ENCODE results near the gene C3orf80. TPM values are rescaled to one million over a fixed set of nuclear protein-coding genes. Genes with fewer than 3 reads are reported as not detected.
A peak's percentile ranks its signal among the peaks of the same experiment; 100 is the strongest.
"Not testable (repeated sequence)": the region's sequence is repeated elsewhere in the genome, so short reads cannot be mapped to it uniquely, and the experiment has no call there.

The C3orf80 gene
- total RNA-seq, 6 experiments from 2014 or later = 0.26 to 0.95 (median 0.47) TPM

DNA sequence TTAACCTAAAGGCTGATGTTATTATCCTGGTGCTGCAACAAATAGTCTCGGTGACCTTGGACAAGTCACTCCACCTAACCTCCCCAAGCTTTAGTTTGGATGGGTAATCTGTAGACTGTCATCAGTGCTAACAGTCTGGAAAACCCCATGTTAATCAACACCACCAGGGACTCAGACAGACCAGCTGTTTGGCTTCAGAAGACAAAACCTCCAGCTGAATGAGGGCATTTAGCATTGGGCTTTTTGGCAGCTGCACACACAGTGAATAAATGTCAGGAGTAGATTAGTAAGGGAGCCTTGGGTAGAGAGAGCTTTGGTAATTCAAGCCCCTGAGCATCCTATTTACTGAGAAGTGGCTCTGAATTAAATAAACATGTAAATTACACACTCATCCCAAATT lies 24.9 kb upstream of the C3orf80 start:
- H3K27me3 Mint-ChIP-seq (ENCODE audit: insufficient read depth) = peaks cover 1% of the 10 kb centered on the region
- H3K4me1 Mint-ChIP-seq (ENCODE audit: low read depth) = no peaks in the 10 kb centered on the region
- no peaks in the 10 kb centered on the region for H3K36me3 Mint-ChIP-seq (ENCODE audit: low read depth)
- no peak for DNase-seq
- no peaks in the 10 kb centered on the region for H3K9me3 Mint-ChIP-seq
- H3K27ac Mint-ChIP-seq = no peak overlapping the region
- TF ChIP-seq, protein P1, sequence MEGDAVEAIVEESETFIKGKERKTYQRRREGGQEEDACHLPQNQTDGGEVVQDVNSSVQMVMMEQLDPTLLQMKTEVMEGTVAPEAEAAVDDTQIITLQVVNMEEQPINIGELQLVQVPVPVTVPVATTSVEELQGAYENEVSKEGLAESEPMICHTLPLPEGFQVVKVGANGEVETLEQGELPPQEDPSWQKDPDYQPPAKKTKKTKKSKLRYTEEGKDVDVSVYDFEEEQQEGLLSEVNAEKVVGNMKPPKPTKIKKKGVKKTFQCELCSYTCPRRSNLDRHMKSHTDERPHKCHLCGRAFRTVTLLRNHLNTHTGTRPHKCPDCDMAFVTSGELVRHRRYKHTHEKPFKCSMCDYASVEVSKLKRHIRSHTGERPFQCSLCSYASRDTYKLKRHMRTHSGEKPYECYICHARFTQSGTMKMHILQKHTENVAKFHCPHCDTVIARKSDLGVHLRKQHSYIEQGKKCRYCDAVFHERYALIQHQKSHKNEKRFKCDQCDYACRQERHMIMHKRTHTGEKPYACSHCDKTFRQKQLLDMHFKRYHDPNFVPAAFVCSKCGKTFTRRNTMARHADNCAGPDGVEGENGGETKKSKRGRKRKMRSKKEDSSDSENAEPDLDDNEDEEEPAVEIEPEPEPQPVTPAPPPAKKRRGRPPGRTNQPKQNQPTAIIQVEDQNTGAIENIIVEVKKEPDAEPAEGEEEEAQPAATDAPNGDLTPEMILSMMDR (IDR thresholded peaks at IDR 0.05) = no peak
- H3K4me3 Mint-ChIP-seq = no peak overlapping the region

DNA sequence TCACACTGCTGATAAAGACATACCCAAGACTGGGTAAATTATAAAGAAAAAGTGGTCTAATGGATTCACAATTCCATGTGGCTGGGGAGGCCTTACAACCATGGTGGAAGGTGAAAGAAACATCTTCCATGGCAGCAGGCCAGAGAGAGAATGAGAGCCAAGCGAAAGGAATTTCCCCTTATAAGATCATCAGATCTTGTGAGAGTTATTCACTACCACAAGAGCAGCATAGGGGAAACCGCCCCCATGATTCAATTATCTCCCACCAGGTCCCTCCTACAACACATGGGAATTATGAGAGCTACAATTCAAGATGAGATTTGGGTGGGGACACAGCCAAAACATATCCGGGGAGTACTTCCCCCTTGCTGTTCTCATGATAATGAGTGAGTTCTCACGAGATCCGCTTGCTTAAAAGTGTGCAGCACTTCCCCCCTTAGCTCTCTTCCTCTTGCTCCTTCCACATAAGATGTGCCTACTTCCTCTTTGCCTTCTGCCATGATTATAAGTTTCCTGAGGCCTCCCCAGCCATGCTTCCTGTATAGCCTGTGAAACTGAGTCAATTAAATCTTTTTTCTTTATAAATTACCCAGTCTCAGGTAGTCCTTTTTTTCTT lies 20.7 kb upstream of the C3orf80 start:
- H3K27me3 Mint-ChIP-seq (ENCODE audit: insufficient read depth); H3K4me3 Mint-ChIP-seq; H3K9me3 Mint-ChIP-seq; H3K4me1 Mint-ChIP-seq (ENCODE audit: low read depth); H3K27ac Mint-ChIP-seq; DNase-seq; H3K36me3 Mint-ChIP-seq (ENCODE audit: low read depth): not testable (repeated sequence)

DNA sequence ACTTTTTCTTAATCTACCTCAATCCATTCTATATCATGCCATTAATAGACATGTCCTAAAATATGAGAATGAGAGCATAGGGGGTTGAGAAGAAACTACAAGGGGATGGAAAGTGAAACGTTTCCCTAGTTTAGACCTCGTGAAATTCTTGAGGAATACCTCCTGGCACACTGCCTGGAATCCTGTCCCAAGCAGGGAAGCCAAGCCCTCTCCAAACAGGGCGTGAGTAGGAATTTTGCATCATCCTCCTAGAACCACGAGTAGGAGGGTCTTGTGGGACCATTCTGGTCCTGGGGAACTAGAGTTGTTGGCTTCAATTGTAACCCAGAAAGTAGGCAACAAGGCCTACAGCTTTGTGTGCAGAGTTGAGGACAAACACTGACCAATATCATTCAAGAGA lies 19.6 kb upstream of the C3orf80 start:
- TF ChIP-seq, protein P1 (IDR thresholded peaks at IDR 0.05) = no peak
- H3K27ac Mint-ChIP-seq = no peak overlapping the region
- no peaks in the 10 kb centered on the region for H3K9me3 Mint-ChIP-seq
- H3K4me1 Mint-ChIP-seq (ENCODE audit: low read depth) = peaks cover 3% of the 10 kb centered on the region
- H3K36me3 Mint-ChIP-seq (ENCODE audit: low read depth) = no peaks in the 10 kb centered on the region
- no peak overlapping the region for H3K4me3 Mint-ChIP-seq
- H3K27me3 Mint-ChIP-seq (ENCODE audit: insufficient read depth) = no peaks in the 10 kb centered on the region; the same call in none of the 2 replicates
- no peak for DNase-seq

DNA sequence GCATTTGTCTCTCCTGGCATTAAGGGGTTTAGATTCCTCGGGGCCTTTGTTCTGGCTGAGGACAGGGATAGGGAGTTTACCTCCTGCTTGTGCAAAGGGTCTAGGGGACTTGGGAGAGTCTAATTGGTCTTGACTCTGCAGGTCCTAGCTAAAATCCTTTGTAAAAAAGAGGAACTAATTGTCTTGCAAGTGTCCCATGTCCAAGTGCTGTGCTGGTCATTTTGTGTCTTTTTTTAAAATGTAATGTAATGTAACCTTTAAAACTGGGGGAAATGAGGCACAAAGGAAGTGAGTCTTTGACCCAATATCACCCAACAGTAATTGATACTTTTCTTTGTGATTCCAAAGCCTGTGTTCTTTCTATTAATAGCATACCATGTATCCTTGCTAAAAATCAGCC lies 14.9 kb upstream of the C3orf80 start:
- Mint-ChIP-seq H3K36me3 (ENCODE audit: low read depth) (no peaks in the 10 kb centered on the region), H3K4me1 (ENCODE audit: low read depth) (peaks cover 15% of the 10 kb centered on the region), H3K27ac (no peak overlapping the region), H3K27me3 (ENCODE audit: insufficient read depth) (no peaks in the 10 kb centered on the region; the same call in none of the 2 replicates), H3K9me3 (no peaks in the 10 kb centered on the region), H3K4me3 (no peak overlapping the region)
- DNase-seq = no peak
- TF ChIP-seq, protein P1 (IDR thresholded peaks at IDR 0.05) = no peak

DNA sequence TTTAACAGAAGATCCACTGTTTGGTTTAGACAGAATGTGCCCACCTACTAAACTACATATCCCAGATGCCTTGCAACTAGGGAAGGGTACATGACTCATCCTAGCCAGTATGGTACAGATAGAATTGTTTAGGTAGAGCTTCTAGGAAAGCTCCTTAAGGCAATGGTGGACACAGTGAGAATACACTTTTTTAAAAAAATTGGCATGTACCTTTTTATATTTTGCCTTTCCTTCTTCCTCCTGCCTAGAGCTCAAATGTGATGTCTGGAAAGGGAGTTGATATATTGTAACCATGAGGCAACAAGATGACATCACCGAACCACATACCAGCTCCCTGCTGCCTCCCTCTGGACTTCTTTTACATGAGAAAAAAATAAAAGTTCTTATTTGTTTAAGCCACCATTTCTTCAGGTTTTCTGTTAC lies 14.4 kb upstream of the C3orf80 start:
- Mint-ChIP-seq H3K27me3 (ENCODE audit: insufficient read depth) (no peaks in the 10 kb centered on the region; the same call in none of the 2 replicates), H3K27ac (peak overlapping the region; percentile 6; the same call in 1 of the 2 replicates)

DNA sequence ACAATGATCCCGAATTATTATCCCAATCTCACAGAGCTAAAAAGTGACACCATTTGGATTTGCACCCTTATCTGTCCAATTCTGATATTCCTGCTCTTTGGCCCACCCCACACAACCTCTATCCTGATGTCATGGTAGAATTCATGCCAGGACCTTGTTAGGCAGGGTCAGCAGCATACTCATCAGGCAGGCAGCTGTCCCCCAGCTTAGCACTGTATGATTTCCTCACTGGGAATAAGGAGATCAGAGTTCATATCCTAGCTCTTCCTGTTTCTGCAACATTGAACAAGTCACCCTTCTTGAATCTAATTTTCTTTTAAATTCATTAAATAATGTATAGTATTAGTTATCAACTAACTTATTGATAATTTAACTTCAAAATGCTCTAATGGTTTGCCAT lies 12.0 kb upstream of the C3orf80 start:
- no peak overlapping the region for H3K4me3 Mint-ChIP-seq

More for the DNA sequence above, 14.4 kb upstream of the C3orf80 start:
- Mint-ChIP-seq H3K36me3 (ENCODE audit: low read depth) (no peaks in the 10 kb centered on the region), H3K4me1 (ENCODE audit: low read depth) (peaks cover 15% of the 10 kb centered on the region), H3K4me3 (no peak overlapping the region), H3K9me3 (no peaks in the 10 kb centered on the region)
- peak; percentile 62 for DNase-seq
- TF ChIP-seq, protein P1 (IDR thresholded peaks at IDR 0.05) = peak; percentile 77

More for the DNA sequence above, 12.0 kb upstream of the C3orf80 start:
- H3K4me1 Mint-ChIP-seq (ENCODE audit: low read depth) = peaks cover 15% of the 10 kb centered on the region
- no peak for DNase-seq
- TF ChIP-seq, protein P1 (IDR thresholded peaks at IDR 0.05) = no peak
- no peaks in the 10 kb centered on the region for H3K9me3 Mint-ChIP-seq
- no peaks in the 10 kb centered on the region for H3K36me3 Mint-ChIP-seq (ENCODE audit: low read depth)
- no peak overlapping the region for H3K27ac Mint-ChIP-seq
- H3K27me3 Mint-ChIP-seq (ENCODE audit: insufficient read depth) = no peaks in the 10 kb centered on the region; the same call in none of the 2 replicates
